Measurements from ENCODE around the gene EHD2. TPM values are rescaled to one million over a fixed set of nuclear protein-coding genes. Genes with fewer than 3 reads are reported as not detected.
A peak's percentile ranks its signal among the peaks of the same experiment; 100 is the strongest.
"Not testable (repeated sequence)": the region's sequence is repeated elsewhere in the genome, so short reads cannot be mapped to it uniquely, and the experiment has no call there.

The EHD2 gene
- polyA plus RNA-seq, 3 donors from 2014 or later = not detected

DNA sequence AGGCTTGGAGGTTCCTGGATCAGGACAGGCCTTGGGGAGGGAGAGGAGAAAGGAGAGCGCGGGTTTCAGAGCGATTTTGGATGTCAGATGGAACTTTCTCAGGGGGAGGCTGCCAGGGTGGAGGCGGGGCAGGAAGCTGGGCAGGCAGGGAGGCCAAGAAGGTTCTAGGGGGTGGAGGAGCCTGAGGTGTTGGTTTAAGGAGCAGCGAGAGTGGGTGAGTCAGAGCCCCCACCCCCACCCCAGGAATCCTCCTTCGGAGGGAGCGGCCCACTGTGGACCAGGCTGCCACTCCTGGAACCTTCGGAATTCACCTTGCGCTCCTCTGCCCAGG lies 16.2 kb downstream of the EHD2 start:
- peaks cover 0 to 4% (median 0%) of the 10 kb centered on the region in 3 donors for H3K36me3 Mint-ChIP-seq
- H3K9me3 Mint-ChIP-seq = no peaks in the 10 kb centered on the region
- no peak overlapping the region for H3K27ac Mint-ChIP-seq
- peak overlapping the region in 1 of 5 donors; percentile 55 for H3K4me3 Mint-ChIP-seq
- H3K4me1 Mint-ChIP-seq = peaks cover 6 to 8% of the 10 kb centered on the region in 2 donors
- DNase-seq = no peak
- peaks cover 7 to 16% (median 11%) of the 10 kb centered on the region in 3 donors for H3K27me3 Mint-ChIP-seq (ENCODE audit: low read depth in 3 of 3)

DNA sequence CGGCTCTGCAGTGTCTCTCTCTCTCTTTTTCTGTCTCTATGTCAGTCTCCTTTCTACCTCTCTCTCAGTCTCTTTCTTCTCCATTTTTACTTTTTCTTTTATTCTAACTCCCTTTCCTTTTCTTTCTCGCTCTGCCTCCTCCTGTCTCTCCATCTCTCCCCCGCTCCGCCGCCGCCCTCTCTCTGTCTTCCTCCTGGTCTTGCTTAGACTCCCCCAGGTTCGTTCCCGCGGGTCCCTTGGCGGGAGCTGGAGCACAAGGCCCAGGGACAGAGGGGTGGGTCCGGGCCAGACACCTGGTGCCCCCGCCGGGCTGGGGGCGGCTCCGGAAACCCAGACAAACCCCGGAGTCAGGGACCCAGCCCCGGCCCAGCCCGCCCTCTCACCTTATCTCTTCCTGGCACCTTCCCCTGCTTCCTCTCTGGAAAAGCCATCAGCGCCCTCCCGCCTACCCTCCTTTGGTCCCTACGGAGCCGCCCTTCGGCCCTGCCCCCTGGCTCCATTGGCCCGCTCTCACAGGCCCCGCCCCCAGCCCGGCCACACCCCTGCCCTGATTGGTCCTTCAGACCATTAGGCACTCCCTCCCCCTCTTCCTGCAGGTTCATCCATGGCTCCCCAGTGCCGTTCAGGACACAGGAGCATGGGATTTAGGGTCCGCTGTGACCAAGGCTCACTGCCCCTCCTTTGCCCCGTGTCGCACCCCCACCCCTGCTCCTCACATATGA lies 16.7 kb downstream of the EHD2 start:
- H3K27me3 Mint-ChIP-seq (ENCODE audit: low read depth in 3 of 3) = peaks cover 7 to 15% (median 10%) of the 10 kb centered on the region in 3 donors
- no peaks in the 10 kb centered on the region for H3K9me3 Mint-ChIP-seq
- no peak overlapping the region for H3K4me3 Mint-ChIP-seq
- no peak for DNase-seq
- peaks cover 0 to 4% (median 0%) of the 10 kb centered on the region in 3 donors for H3K36me3 Mint-ChIP-seq
- H3K27ac Mint-ChIP-seq = no peak overlapping the region
- peaks cover 6 to 8% of the 10 kb centered on the region in 2 donors for H3K4me1 Mint-ChIP-seq

DNA sequence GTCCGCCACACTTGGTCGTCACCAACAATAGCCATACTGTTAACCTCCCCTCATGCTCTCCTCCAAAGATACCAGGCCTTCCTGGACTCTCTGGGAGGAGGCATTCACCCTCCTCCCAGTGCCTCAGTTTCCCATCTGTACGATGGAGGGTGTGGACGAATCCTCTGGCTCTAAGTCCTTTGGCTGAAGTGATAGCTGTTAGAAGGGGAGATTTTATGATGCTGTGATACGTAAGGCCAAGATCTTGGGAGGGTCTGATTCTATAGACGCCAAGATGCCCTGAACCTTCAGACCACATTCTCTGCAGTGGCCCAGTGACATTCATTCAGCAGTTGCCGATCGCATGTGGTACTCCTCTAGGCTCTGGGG lies 17.3 kb downstream of the EHD2 start:
- H3K27ac Mint-ChIP-seq = no peak overlapping the region
- H3K4me1 Mint-ChIP-seq = peaks cover 6 to 8% of the 10 kb centered on the region in 2 donors
- H3K27me3 Mint-ChIP-seq (ENCODE audit: low read depth in 3 of 3) = peaks cover 7 to 14% (median 10%) of the 10 kb centered on the region in 3 donors
- H3K4me3 Mint-ChIP-seq = no peak overlapping the region
- H3K9me3 Mint-ChIP-seq = no peaks in the 10 kb centered on the region
- peaks cover 0 to 4% (median 0%) of the 10 kb centered on the region in 3 donors for H3K36me3 Mint-ChIP-seq
- DNase-seq = no peak

DNA sequence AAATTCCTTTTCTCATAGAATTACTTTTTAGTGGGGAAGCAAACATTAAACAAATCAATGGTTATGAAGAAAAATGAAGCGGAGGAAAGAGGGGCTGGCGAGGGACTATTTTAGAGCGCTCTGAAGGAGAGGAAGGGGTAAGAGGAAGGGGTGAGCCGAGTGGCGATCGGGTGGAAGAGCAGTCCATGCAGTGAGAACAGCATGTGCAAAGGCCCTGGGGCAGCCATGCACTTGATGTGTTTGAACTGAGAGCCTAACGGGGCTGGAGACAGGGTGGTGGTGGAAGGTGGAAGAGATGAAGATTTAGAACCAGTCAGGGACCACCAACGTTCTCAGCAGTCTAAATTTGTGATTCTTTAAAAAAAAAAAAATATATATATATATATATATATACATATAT lies 17.7 kb downstream of the EHD2 start:
- Mint-ChIP-seq H3K4me3 (no peak overlapping the region), H3K27ac (no peak overlapping the region), H3K4me1 (peaks cover 6 to 8% of the 10 kb centered on the region in 2 donors), H3K36me3 (peaks cover 0 to 4% (median 0%) of the 10 kb centered on the region in 3 donors), H3K9me3 (no peaks in the 10 kb centered on the region), H3K27me3 (ENCODE audit: low read depth in 3 of 3) (peaks cover 7 to 14% (median 10%) of the 10 kb centered on the region in 3 donors)
- DNase-seq = no peak

DNA sequence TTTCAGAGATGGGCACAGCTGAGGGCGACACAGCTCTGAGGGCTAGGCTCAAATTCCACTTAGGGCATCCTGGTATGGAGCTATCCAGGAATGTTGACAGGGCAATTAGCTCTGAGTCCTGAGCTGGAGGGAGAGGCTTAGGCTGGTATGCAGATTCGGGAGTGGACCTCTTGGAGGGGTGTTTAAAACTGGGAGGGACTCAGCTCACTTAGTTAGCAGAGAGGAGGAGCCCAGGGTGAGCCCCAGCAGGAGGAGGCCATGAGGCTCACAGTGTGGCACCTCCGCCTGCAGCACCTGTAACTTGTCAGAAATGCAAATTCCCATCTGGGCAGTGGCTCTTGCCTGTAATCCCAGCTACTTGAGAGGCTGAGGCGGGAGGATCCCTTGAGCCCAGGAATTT lies 21.9 kb downstream of the EHD2 start:
- Mint-ChIP-seq H3K27me3 (ENCODE audit: low read depth in 3 of 3) (peaks cover 3 to 6% (median 5%) of the 10 kb centered on the region in 3 donors), H3K36me3 (peaks cover 0 to 4% (median 0%) of the 10 kb centered on the region in 3 donors), H3K4me3 (no peak overlapping the region), H3K4me1 (no peaks in the 10 kb centered on the region), H3K9me3 (no peaks in the 10 kb centered on the region), H3K27ac (no peak overlapping the region)
- no peak for DNase-seq

DNA sequence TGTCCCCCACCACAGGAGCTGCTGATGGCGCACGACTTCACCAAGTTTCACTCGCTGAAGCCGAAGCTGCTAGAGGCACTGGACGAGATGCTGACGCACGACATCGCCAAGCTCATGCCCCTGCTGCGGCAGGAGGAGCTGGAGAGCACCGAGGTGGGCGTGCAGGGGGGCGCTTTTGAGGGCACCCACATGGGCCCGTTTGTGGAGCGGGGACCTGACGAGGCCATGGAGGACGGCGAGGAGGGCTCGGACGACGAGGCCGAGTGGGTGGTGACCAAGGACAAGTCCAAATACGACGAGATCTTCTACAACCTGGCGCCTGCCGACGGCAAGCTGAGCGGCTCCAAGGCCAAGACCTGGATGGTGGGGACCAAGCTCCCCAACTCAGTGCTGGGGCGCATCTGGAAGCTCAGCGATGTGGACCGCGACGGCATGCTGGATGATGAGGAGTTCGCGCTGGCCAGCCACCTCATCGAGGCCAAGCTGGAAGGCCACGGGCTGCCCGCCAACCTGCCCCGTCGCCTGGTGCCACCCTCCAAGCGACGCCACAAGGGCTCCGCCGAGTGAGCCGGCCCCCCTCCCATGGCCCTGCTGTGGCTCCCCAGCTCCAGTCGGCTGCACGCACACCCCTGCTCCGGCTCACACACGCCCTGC lies 27.8 kb downstream of the EHD2 start:
- Mint-ChIP-seq H3K4me1 (peaks cover 8 to 20% of the 10 kb centered on the region in 2 donors), H3K36me3 (peaks cover 0 to 4% (median 0%) of the 10 kb centered on the region in 3 donors), H3K27me3 (ENCODE audit: low read depth in 3 of 3) (peaks cover 5 to 16% (median 5%) of the 10 kb centered on the region in 3 donors), H3K9me3 (no peaks in the 10 kb centered on the region), H3K27ac (no peak overlapping the region), H3K4me3 (no peak overlapping the region)
- no peak for DNase-seq

DNA sequence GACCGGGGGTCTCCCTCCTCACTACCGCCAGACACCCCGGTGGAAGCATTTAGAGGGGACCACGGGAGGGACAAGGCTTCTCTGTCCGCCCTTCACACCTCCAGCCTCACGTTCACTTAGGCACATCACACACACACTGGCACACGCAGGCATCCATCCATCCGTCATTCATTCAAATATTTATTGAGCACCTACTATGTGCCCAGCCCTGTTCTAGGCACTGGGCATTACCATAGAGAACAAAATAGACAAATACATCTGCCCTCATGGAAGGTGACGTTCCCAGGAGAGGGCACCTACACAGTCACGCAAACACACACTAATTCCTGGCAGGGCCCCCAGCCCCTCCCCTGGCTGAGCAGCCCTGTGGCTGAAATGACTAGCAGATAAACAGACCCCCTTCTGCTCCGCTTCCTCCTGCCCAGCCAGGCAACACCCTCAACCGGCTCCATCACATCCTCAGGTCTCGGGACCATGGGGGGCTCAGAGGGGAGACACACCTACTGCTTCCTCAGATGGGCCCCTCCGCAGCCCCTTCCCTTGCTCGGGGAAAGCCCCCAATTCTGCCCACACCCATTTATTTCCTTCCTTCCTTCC lies 28.4 kb downstream of the EHD2 start:
- Mint-ChIP-seq H3K9me3 (no peaks in the 10 kb centered on the region), H3K4me3 (peak overlapping the region in 2 of 5 donors; percentile 27 to 49), H3K36me3 (peaks cover 0 to 4% (median 0%) of the 10 kb centered on the region in 3 donors), H3K27ac (peak overlapping the region in 1 of 6 donors; percentile 3), H3K4me1 (peaks cover 11 to 22% of the 10 kb centered on the region in 2 donors), H3K27me3 (ENCODE audit: low read depth in 3 of 3) (peaks cover 5 to 16% (median 5%) of the 10 kb centered on the region in 3 donors)
- no peak for DNase-seq

DNA sequence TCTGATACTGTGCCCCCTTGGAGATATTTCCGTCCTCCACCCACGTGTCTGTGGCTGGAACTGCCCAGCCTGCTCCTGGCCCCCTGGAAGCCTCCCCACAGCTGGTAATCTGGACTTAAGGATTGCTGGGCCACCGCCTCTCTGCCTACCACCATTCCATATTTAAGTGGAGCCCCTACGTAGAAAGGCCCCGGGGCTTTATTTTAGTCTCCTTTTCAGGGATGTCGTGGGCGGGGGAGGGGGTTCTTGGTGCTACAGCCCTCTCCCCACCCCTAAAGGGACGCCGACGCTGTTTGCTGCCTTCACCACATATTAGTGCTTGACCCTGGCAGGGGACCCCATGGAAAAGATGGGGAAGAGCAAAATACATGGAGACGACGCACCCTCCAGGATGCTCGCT lies 29.4 kb downstream of the EHD2 start:
- H3K36me3 Mint-ChIP-seq = peaks cover 0 to 4% (median 0%) of the 10 kb centered on the region in 3 donors
- no peak for DNase-seq
- H3K27ac Mint-ChIP-seq = no peak overlapping the region
- peaks cover 17 to 26% of the 10 kb centered on the region in 2 donors for H3K4me1 Mint-ChIP-seq
- peak overlapping the region in 3 of 5 donors; percentile 14 to 27 (median 15) for H3K4me3 Mint-ChIP-seq
- peaks cover 5 to 16% (median 5%) of the 10 kb centered on the region in 3 donors for H3K27me3 Mint-ChIP-seq (ENCODE audit: low read depth in 3 of 3)
- H3K9me3 Mint-ChIP-seq = no peaks in the 10 kb centered on the region

DNA sequence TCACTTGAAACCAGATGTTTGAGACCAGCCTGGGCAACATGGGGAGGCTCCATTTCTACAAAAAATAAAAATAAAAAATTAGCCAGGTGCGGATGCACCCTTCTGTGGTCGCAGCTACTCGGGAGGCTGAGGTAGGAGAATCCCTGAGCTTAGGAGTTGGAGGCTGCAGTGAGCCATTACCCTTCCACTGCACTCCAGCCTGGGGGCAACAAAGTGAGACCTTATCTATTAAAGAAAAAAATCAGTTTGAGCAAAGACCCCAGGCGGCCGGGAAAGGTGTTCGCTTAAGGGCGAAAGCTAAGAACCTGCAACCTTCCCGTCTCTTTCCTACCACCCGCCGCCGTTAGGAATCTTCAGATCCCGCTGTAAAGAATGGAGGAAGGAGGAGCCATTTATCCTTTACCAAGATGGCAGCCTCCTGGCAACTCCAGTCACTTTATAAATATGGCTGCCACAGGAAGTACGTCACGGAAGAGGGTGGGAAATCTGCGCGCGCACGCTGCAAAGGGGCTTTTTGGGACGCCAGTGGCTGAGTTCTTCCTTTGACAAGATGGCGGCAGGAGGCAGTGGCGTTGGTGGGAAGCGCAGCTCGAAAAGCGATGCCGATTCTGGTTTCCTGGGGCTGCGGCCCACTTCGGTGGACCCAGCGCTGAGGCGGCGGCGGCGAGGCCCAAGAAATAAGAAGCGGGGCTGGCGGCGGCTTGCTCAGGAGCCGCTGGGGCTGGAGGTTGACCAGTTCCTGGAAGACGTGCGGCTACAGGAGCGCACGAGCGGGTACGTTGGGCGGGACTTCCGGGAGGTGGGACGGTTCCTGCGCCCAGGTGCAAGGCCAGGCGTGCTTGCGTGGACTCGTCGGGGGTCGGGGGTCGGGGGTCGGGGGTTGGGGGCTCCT lies 32.0 kb downstream of the EHD2 start, which contains the start of gene NOP53:
Gene NOP53 (plus strand): TSS at position 537 of the 892 bp plus-strand sequence. CDS start 14 bp downstream, at position 551.
- Mint-ChIP-seq H3K4me3 (peak within 1 kb of the TSS; percentile 95 to 99 (median 98)), H3K9me3 (no peaks in the 10 kb centered on the region), H3K4me1 (peaks cover 30 to 40% of the 10 kb centered on the region in 2 donors)

DNA sequence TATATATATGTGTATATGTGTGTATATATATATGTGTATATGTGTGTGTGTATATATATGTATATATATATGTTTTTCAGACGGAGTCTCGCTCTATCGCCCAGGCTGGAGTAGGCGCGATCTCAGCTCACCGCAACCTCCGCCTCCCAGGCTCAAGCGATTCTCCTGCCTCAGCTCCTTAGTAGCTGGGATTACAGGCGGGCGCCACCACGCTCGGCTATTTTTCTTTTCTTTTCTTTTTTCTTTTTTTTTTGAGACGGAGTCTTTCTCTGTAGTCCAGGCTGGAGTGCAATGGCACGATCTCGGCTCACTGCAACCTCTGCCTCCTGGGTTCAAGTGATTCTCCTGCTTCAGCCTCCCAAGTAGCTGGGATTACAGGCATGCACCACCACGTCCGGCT lies 32.9 kb downstream of the EHD2 start:
- not testable (repeated sequence) for DNase-seq; H3K9me3 Mint-ChIP-seq; H3K27me3 Mint-ChIP-seq (ENCODE audit: low read depth in 3 of 3); H3K36me3 Mint-ChIP-seq
- Mint-ChIP-seq H3K4me1 (peaks cover 30 to 40% of the 10 kb centered on the region in 2 donors), H3K27ac (peak overlapping the region; percentile 96 to 100 (median 98)), H3K4me3 (peak overlapping the region; percentile 95 to 99 (median 98))

More for the DNA sequence above, 32.0 kb downstream of the EHD2 start, which contains the start of gene NOP53:
- peak; percentile 97 to 98 (median 97) for DNase-seq
- peaks cover 8 to 9% (median 8%) of the 10 kb centered on the region in 3 donors for H3K36me3 Mint-ChIP-seq
- peaks cover 5 to 12% (median 9%) of the 10 kb centered on the region in 3 donors for H3K27me3 Mint-ChIP-seq (ENCODE audit: low read depth in 3 of 3)
- H3K27ac Mint-ChIP-seq = peak within 1 kb of the TSS; percentile 96 to 100 (median 98)

DNA sequence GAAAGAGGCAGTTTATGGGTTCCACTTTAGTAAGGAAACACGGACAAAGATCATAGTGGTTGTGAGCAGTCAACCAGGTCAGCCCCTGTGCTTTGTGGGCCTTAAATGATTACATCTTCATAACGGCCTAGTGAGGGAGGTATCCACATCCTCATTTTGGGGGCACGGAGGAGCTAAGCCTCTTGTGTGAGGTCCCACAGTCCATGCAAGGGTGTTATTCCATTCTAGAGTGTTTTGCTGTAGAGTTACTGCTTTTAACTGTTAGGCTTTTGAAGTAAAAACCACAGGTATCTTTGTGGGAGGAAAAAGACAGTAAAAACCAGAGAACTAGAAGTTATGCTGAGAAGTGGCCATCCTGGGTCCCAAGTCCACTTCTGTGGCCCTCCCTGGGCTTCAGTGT lies 36.1 kb downstream of the EHD2 start:
- Mint-ChIP-seq H3K4me1 (peaks cover 30 to 31% of the 10 kb centered on the region in 2 donors), H3K27ac (peak overlapping the region in 3 of 6 donors; percentile 18 to 60 (median 32)), H3K9me3 (no peaks in the 10 kb centered on the region), H3K36me3 (peaks cover 16 to 19% (median 17%) of the 10 kb centered on the region in 3 donors), H3K4me3 (peak overlapping the region in 2 of 5 donors; percentile 2 to 18), H3K27me3 (ENCODE audit: low read depth in 3 of 3) (peaks cover 5 to 14% (median 11%) of the 10 kb centered on the region in 3 donors)
- DNase-seq = no peak

DNA sequence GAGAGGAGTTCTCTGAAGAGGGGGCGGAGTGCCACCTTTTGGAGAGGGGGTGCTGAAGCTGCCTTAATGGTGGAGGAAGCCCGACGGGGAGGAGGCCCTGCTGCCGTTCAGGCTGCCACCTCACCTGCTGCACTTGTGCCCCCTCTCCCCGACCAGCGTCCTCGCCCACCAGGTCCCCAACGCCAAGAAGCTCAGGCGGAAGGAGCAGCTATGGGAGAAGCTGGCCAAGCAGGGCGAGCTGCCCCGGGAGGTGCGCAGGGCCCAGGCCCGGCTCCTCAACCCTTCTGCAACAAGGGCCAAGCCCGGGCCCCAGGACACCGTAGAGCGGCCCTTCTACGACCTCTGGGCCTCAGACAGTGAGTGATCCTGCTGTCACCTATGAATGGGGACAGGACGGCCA lies 37.5 kb downstream of the EHD2 start:
- H3K9me3 Mint-ChIP-seq = no peaks in the 10 kb centered on the region
- H3K36me3 Mint-ChIP-seq = peaks cover 12 to 19% (median 17%) of the 10 kb centered on the region in 3 donors
- DNase-seq = no peak
- H3K4me3 Mint-ChIP-seq = no peak overlapping the region
- peak overlapping the region in 1 of 6 donors; percentile 30 for H3K27ac Mint-ChIP-seq
- peaks cover 0 to 9% (median 7%) of the 10 kb centered on the region in 3 donors for H3K27me3 Mint-ChIP-seq (ENCODE audit: low read depth in 3 of 3)
- peaks cover 20 to 22% of the 10 kb centered on the region in 2 donors for H3K4me1 Mint-ChIP-seq

Data from immature natural killer cell (primary cell).